ENCODE results near the gene NOL9. TPM values are rescaled to one million over a fixed set of nuclear protein-coding genes. Genes with fewer than 3 reads are reported as not detected.

NOL9 gene
- total RNA-seq, 6 experiments from 2014 or later, result 8.9 to 13.1 (median 10.7) TPM

- TF ChIP-seq, protein P1, sequence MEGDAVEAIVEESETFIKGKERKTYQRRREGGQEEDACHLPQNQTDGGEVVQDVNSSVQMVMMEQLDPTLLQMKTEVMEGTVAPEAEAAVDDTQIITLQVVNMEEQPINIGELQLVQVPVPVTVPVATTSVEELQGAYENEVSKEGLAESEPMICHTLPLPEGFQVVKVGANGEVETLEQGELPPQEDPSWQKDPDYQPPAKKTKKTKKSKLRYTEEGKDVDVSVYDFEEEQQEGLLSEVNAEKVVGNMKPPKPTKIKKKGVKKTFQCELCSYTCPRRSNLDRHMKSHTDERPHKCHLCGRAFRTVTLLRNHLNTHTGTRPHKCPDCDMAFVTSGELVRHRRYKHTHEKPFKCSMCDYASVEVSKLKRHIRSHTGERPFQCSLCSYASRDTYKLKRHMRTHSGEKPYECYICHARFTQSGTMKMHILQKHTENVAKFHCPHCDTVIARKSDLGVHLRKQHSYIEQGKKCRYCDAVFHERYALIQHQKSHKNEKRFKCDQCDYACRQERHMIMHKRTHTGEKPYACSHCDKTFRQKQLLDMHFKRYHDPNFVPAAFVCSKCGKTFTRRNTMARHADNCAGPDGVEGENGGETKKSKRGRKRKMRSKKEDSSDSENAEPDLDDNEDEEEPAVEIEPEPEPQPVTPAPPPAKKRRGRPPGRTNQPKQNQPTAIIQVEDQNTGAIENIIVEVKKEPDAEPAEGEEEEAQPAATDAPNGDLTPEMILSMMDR (IDR thresholded peaks at IDR 0.05), result no peak
- no peak for TF ChIP-seq POLR2A (IDR thresholded peaks at IDR 0.05)
- ATAC-seq (no peak), DNase-seq (no peak)
- intact Hi-C loops (cut with DNase I), result no loop called here
- Histone ChIP-seq H3K4me3 (no peak overlapping the region), H3K27ac (no peak overlapping the region), H3K4me1 (peaks cover 0 to 31% (median 17%) of the 10 kb centered on the region in 4 donors), H3K9me3 (no peaks in the 10 kb centered on the region), H3K36me3 (peaks cover 0 to 19% (median 4%) of the 10 kb centered on the region in 4 donors), H3K27me3 (no peaks in the 10 kb centered on the region)
- 100% methylated on average over 2 of the region's 12 CpGs for WGBS (ENCODE audit: insufficient coverage, low coverage, low lambda C conversion rate, missing lambda C conversion rate)
Observed at GRCh38 chr1:6585081-6585722, 30.9 kb upstream of the NOL9 start.

DNA sequence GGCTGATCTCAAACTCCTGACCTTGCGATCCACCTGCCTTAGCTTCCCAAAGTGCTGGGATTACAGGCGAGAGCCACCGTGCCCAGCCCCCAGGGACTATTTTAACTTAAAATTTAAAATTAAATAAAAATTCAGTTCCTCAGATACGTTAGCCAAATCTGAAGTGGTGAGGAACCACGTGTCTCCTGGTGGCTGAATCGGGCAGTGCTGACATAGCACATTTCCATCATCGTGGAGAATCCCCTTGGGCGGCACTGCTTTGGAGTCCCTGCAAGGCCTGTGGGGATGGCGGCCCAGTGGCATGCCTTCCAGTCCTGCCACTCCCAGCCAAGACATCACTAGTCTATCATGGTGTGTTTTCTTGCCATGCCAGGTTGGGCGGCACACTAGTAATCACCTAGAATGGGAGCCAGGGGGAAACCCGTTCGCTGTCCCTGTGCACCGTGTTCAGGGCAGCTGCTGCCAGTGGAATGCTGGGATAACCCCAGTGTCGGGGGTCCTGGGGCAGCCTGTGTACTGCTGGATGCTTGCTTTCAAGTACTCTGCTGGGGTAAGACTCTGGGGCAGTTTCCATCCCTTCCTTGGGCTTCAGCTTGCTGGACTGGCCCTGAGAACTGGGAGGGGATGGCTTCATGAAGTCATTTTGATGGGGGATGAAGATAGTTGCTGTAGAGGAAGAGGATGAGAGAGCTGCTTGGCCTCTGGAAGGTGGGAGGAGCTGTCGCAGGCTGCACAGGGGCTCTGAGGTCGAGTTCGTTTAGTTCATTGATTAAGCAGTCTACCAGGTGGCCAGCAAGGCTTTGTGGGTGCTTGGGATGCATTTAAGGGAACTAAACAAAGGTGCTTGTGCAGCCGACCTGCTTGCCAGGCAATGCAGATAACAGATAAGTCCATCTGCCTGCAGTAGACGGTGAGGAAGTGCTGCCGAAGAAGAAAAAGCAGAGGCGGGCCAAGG, 30.1 kb upstream of the NOL9 start:
- Histone ChIP-seq H3K4me3 (no peak overlapping the region), H3K27ac (no peak overlapping the region), H3K36me3 (peaks cover 0 to 11% (median under 1%) of the 10 kb centered on the region in 4 donors), H3K4me1 (peaks cover 0 to 31% (median 18%) of the 10 kb centered on the region in 4 donors), H3K9me3 (no peaks in the 10 kb centered on the region), H3K27me3 (no peaks in the 10 kb centered on the region)
- intact Hi-C loops (cut with DNase I), result no loop called here
- TF ChIP-seq, protein P1 (IDR thresholded peaks at IDR 0.05), result no peak
- TF ChIP-seq POLR2A (IDR thresholded peaks at IDR 0.05), result no peak
- ATAC-seq (no peak), DNase-seq (no peak)
- 78% methylated on average over 19 of the region's 21 CpGs for WGBS (ENCODE audit: insufficient coverage, low coverage, low lambda C conversion rate, missing lambda C conversion rate)

- Histone ChIP-seq H3K4me3 (peak overlapping the region in 2 of 3 donors; percentile 3 to 12), H3K27ac (peak overlapping the region; percentile 54 to 92 (median 87)), H3K4me1 (peaks cover 0 to 45% (median 24%) of the 10 kb centered on the region in 4 donors), H3K9me3 (no peaks in the 10 kb centered on the region), H3K36me3 (no peaks in the 10 kb centered on the region), H3K27me3 (no peaks in the 10 kb centered on the region)
- DNase-seq (peak; percentile 77 to 88 (median 85)), ATAC-seq (peak; percentile 50 to 63 (median 58))
- intact Hi-C loops (cut with DNase I), result no loop called here
- TF ChIP-seq, protein P1 (IDR thresholded peaks at IDR 0.05), result no peak
- peak; percentile 13 for TF ChIP-seq POLR2A (IDR thresholded peaks at IDR 0.05)
- 11% methylated on average over 1 of the region's 1 CpG for WGBS (ENCODE audit: insufficient coverage, low coverage, low lambda C conversion rate, missing lambda C conversion rate)
Observed at GRCh38 chr1:6582370-6582769, 28.1 kb upstream of the NOL9 start.

DNA sequence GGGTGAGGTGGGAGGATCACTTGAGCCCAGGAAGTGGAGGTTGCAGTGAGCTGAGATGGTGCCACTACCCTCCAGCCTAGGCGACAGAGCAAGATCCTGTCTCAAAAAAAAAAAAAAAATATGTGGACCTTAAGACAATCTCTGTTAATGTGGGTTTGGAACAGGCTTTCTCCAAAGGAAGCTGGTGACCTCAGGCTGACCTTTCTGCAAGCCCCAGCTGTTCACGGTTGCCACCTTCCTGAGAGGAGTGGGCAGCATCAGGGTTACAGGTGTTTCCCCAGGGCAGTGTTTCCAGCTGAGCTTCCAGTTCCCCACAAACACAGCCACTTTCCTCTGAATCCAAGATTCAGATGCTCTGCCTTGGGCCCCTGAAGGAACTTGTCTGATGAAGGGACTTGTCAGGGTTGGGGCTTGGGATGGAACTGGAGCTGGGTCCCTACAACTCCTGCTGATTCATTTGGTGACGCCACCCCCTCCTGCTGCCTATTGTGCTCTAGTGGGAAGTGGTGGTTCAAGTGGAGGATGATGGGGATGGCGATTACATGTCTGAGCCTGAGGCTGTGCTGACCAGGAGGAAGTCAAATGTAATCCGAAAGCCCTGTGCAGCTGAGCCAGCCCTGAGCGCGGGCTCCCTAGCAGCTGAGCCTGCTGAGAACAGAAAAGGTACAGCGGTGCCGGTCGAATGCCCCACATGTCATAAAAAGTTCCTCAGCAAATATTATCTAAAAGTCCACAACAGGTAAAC, 27.4 kb upstream of the NOL9 start:
- Histone ChIP-seq H3K9me3 (no peaks in the 10 kb centered on the region), H3K27me3 (no peaks in the 10 kb centered on the region), H3K4me1 (peaks cover 0 to 45% (median 24%) of the 10 kb centered on the region in 4 donors), H3K36me3 (no peaks in the 10 kb centered on the region), H3K27ac (peak overlapping the region; percentile 54 to 92 (median 87)), H3K4me3 (peak overlapping the region in 1 of 3 donors; percentile 12)
- TF ChIP-seq, protein P1 (IDR thresholded peaks at IDR 0.05), result no peak
- TF ChIP-seq POLR2A (IDR thresholded peaks at IDR 0.05), result no peak
- intact Hi-C loops (cut with DNase I), result no loop called here
- ATAC-seq (peak in 2 of 4 donors; percentile 1 to 10), DNase-seq (peak in 1 of 3 donors; percentile 44)
- WGBS (ENCODE audit: insufficient coverage, low coverage, low lambda C conversion rate, missing lambda C conversion rate), result 5% methylated on average over 2 of the region's 10 CpGs

Data from right lobe of liver (tissue), 6 donors.